ENCODE data around the gene FJX1.
A peak's percentile ranks its signal among the peaks of the same experiment; 100 is the strongest.

Gene FJX1

GRCh38 chr11:35608502-35608901, 9.8 kb upstream of the FJX1 start:
- no peak for DNase-seq

- DNase-seq, result no peak
These were observed 8.6 kb upstream of the FJX1 start for GRCh38 chr11:35609656-35610055.

GRCh38 chr11:35610631-35611030, 7.6 kb upstream of the FJX1 start:
- DNase-seq, result no peak

GRCh38 chr11:35611741-35612140, 6.5 kb upstream of the FJX1 start:
- DNase-seq, result no peak

GRCh38 chr11:35614939-35615569, 3.2 kb upstream of the FJX1 start:
- no peak for DNase-seq

GRCh38 chr11:35615921-35616900, 2.0 kb upstream of the FJX1 start:
- peak; percentile 86 for DNase-seq

- no peak for DNase-seq
These were observed 959 bp upstream of the FJX1 start for GRCh38 chr11:35617316-35617686.

GRCh38 chr11:35618497-35619115, 346 bp downstream of the FJX1 start:
- DNase-seq, result no peak

GRCh38 chr11:35619116-35619854, 1.0 kb downstream of the FJX1 start:
- peak; percentile 42 for DNase-seq

- DNase-seq, result peak; percentile 22
These were observed 1.8 kb downstream of the FJX1 start for GRCh38 chr11:35619855-35620640.

- no peak for DNase-seq
These were observed 2.5 kb downstream of the FJX1 start for GRCh38 chr11:35620795-35621194.

- no peak for DNase-seq
These were observed 3.4 kb downstream of the FJX1 start for GRCh38 chr11:35621620-35622019.

- no peak for DNase-seq
These were observed 3.8 kb downstream of the FJX1 start for GRCh38 chr11:35622070-35622469.

GRCh38 chr11:35623621-35624168, 5.4 kb downstream of the FJX1 start:
- no peak for DNase-seq

GRCh38 chr11:35624316-35624715, 6.1 kb downstream of the FJX1 start:
- DNase-seq, result no peak

GRCh38 chr11:35624781-35625180, 6.5 kb downstream of the FJX1 start:
- no peak for DNase-seq

GRCh38 chr11:35626501-35626900, 8.2 kb downstream of the FJX1 start:
- DNase-seq, result no peak

GRCh38 chr11:35629511-35629910, 11.3 kb downstream of the FJX1 start:
- DNase-seq, result no peak

GRCh38 chr11:35629914-35630313, 11.7 kb downstream of the FJX1 start:
- no peak for DNase-seq

GRCh38 chr11:35631891-35632290, 13.6 kb downstream of the FJX1 start:
- DNase-seq, result no peak

- DNase-seq, result no peak
These were observed 14.0 kb downstream of the FJX1 start for GRCh38 chr11:35632301-35632700.

- DNase-seq, result no peak
These were observed 15.7 kb downstream of the FJX1 start for GRCh38 chr11:35633827-35634423.
